ENCODE data around the gene SLC9A2. TPM values are rescaled to one million over a fixed set of nuclear protein-coding genes. Genes with fewer than 3 reads are reported as not detected.

SLC9A2 gene, protein sequence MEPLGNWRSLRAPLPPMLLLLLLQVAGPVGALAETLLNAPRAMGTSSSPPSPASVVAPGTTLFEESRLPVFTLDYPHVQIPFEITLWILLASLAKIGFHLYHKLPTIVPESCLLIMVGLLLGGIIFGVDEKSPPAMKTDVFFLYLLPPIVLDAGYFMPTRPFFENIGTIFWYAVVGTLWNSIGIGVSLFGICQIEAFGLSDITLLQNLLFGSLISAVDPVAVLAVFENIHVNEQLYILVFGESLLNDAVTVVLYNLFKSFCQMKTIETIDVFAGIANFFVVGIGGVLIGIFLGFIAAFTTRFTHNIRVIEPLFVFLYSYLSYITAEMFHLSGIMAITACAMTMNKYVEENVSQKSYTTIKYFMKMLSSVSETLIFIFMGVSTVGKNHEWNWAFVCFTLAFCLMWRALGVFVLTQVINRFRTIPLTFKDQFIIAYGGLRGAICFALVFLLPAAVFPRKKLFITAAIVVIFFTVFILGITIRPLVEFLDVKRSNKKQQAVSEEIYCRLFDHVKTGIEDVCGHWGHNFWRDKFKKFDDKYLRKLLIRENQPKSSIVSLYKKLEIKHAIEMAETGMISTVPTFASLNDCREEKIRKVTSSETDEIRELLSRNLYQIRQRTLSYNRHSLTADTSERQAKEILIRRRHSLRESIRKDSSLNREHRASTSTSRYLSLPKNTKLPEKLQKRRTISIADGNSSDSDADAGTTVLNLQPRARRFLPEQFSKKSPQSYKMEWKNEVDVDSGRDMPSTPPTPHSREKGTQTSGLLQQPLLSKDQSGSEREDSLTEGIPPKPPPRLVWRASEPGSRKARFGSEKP
- total RNA-seq (not detected), polyA plus RNA-seq (not detected)

DNA sequence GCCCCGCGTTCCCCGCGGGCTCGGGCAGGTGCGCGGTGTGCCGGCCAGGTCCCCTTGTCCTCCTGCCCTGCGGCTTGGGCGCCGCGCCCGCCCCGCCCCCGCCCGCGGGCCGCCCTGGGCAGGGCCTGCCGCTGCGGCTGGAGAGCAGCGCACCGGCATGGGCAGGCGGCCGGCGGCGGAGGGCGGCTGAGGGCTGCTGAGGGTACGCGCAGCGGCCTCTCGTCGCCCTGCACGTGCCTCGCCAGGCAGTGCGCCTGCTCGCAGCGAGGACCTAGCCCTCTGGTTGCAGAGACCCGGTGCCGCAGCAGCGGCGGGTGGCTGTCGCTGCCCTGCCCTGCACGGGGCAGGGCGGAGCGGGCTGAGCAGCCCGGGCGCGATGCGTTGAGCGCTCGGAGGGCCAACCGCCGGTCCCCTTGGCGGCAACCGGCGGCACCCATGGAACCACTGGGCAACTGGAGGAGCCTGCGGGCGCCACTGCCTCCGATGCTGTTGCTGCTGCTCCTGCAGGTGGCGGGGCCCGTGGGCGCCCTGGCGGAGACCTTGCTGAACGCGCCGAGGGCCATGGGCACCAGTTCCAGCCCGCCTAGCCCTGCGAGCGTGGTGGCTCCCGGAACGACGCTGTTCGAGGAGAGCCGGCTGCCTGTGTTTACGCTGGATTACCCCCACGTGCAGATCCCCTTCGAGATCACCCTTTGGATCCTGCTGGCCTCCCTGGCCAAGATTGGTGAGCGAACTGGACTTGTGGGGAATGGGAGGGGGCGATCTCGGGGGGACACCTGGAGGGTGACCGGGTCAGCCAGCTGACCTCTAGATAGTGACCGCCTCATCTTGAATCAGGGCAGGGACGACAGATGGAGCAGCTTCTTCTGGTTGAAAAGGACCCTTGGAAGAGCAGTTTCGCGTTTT lies at the start of gene SLC9A2:
SLC9A2 (plus strand) TSS at position 140 of the 906 bp plus-strand sequence; CDS start at position 436, 296 bp downstream.
- H3K4me1 Mint-ChIP-seq: peaks cover 0 to 13% (median 6%) of the 10 kb centered on the region in 4 donors
- H3K9me3 Mint-ChIP-seq: peaks cover 0 to 3% (median 0%) of the 10 kb centered on the region in 7 donors
- H3K27me3 Mint-ChIP-seq: peaks cover 70% of the 10 kb centered on the region
- no peak within 1 kb of the TSS for H3K27ac Mint-ChIP-seq
- Histone ChIP-seq H3K4me3 (ENCODE audit: low read depth, low read length) (no peak within 1 kb of the TSS), H3K9me3 (ENCODE audit: control insufficient read depth in 2 of 2, low read length in 2 of 2) (no peaks in the 10 kb centered on the region), H3K36me3 (ENCODE audit: control insufficient read depth, insufficient read depth, low read length) (no peaks in the 10 kb centered on the region), H3K4me1 (ENCODE audit: control insufficient read depth, insufficient read depth, low read length, poor library complexity, severe bottlenecking) (peaks cover 3% of the 10 kb centered on the region), H3K27ac (ENCODE audit: insufficient read depth, low read length, poor library complexity, severe bottlenecking) (no peak within 1 kb of the TSS), H3K27me3 (ENCODE audit: control insufficient read depth, insufficient read depth, low read length) (peaks cover 24% of the 10 kb centered on the region)
- H3K36me3 Mint-ChIP-seq: no peaks in the 10 kb centered on the region
- H3K4me3 Mint-ChIP-seq: peak within 1 kb of the TSS in 2 of 4 donors; percentile 62 to 67
- DNase-seq: peak in 1 of 3 donors; percentile 7
- ATAC-seq (ENCODE audit: low read depth in 2 of 2): no peak

DNA sequence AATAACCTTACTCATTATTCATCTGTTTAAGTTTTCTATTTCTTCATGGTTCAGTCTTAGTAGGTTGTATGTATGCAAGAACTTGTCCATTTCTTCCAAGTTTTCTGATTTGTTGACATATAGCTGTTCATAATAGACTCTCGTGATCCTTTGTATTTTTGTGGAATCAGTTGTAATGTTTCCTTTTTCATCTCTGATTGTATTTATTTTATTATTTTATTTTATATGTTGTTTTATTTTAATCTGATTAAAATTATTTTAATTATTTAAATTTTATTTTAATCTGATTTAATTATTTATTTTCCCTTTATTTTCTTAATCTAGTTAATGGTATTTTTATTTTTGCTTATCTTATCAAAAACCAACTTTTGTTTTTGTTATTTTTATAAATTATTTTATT lies 43.5 kb upstream of the SLC9A2 start:
- Histone ChIP-seq H3K27ac (ENCODE audit: insufficient read depth, low read length, poor library complexity, severe bottlenecking) (no peak overlapping the region), H3K4me1 (ENCODE audit: control insufficient read depth, insufficient read depth, low read length, poor library complexity, severe bottlenecking) (no peaks in the 10 kb centered on the region), H3K36me3 (ENCODE audit: control insufficient read depth, insufficient read depth, low read length) (no peaks in the 10 kb centered on the region), H3K9me3 (ENCODE audit: control insufficient read depth in 2 of 2, low read length in 2 of 2) (peaks cover 0 to 2% of the 10 kb centered on the region in 2 experiments), H3K27me3 (ENCODE audit: control insufficient read depth, insufficient read depth, low read length) (no peaks in the 10 kb centered on the region), H3K4me3 (ENCODE audit: low read depth, low read length) (no peak overlapping the region)
- ATAC-seq (ENCODE audit: low read depth in 2 of 2) (no peak), DNase-seq (no peak)
- Mint-ChIP-seq H3K27ac (no peak overlapping the region), H3K27me3 (peaks cover 17% of the 10 kb centered on the region), H3K9me3 (peaks cover 2 to 22% (median 9%) of the 10 kb centered on the region in 7 donors), H3K36me3 (no peaks in the 10 kb centered on the region), H3K4me3 (no peak overlapping the region), H3K4me1 (no peaks in the 10 kb centered on the region)

DNA sequence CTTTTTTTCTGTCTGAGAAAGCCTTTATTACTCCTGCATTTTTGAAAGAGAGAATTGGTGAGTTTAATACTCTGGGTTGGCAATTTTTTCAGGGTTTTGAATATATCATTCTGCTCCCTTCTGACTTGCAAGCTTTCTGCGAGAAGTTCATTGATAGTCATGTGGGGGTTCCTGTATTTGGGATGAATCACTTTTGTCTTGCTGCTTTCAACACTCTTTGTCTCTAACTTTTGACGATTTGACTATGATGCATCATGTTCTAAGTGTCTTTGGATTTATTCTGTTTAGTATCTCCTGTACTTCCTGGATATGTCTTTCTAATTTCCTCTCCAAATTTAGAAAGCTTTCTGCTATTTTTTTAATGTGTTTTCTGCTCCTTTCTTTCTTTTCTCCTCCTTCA lies 41.0 kb upstream of the SLC9A2 start:
- ATAC-seq (ENCODE audit: low read depth in 2 of 2): no peak
- Histone ChIP-seq H3K36me3 (ENCODE audit: control insufficient read depth, insufficient read depth, low read length) (no peaks in the 10 kb centered on the region), H3K9me3 (ENCODE audit: control insufficient read depth in 2 of 2, low read length in 2 of 2) (no peaks in the 10 kb centered on the region), H3K4me3 (ENCODE audit: low read depth, low read length) (no peak overlapping the region), H3K4me1 (ENCODE audit: control insufficient read depth, insufficient read depth, low read length, poor library complexity, severe bottlenecking) (no peaks in the 10 kb centered on the region), H3K27me3 (ENCODE audit: control insufficient read depth, insufficient read depth, low read length) (no peaks in the 10 kb centered on the region), H3K27ac (ENCODE audit: insufficient read depth, low read length, poor library complexity, severe bottlenecking) (no peak overlapping the region)
- peaks cover 2 to 20% (median 6%) of the 10 kb centered on the region in 7 donors for H3K9me3 Mint-ChIP-seq
- no peaks in the 10 kb centered on the region for H3K36me3 Mint-ChIP-seq
- peaks cover 19% of the 10 kb centered on the region for H3K27me3 Mint-ChIP-seq
- H3K4me1 Mint-ChIP-seq: peaks cover 0 to 5% (median 0%) of the 10 kb centered on the region in 4 donors
- H3K4me3 Mint-ChIP-seq: no peak overlapping the region
- H3K27ac Mint-ChIP-seq: no peak overlapping the region
- no peak for DNase-seq

DNA sequence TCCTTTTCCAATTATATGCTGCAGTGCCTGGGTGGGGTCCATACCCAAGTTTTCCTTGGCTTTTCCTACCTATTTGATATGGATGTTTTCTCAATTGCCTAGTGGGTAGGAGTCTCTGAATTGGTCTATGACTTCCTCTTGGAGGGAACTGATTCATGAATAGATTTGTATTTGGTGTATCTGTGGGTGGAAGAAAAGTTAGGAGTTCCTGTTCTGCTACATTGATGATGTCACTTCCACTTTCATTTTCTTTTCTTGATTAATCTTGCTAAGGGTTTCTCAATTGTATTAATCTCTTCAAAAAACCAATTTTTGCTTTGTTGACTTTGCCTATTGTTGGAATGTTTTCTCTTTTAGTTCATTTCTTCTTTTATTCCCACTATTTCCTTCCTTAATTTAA lies 37.4 kb upstream of the SLC9A2 start:
- H3K27me3 Mint-ChIP-seq: peaks cover 26% of the 10 kb centered on the region
- no peaks in the 10 kb centered on the region for H3K36me3 Mint-ChIP-seq
- no peak overlapping the region for H3K27ac ChIP-seq (ENCODE audit: insufficient read depth, low read length, poor library complexity, severe bottlenecking)
- no peak overlapping the region for H3K4me3 ChIP-seq (ENCODE audit: low read depth, low read length)
- no peak overlapping the region for H3K27ac Mint-ChIP-seq
- peaks cover 1 to 12% (median 6%) of the 10 kb centered on the region in 7 donors for H3K9me3 Mint-ChIP-seq
- peaks cover 0 to 9% (median 0%) of the 10 kb centered on the region in 4 donors for H3K4me1 Mint-ChIP-seq
- ATAC-seq (ENCODE audit: low read depth in 2 of 2) (no peak), DNase-seq (peak in 1 of 3 donors; percentile 13)
- H3K9me3 ChIP-seq (ENCODE audit: control insufficient read depth in 2 of 2, low read length in 2 of 2): no peaks in the 10 kb centered on the region
- peaks cover 3% of the 10 kb centered on the region for H3K27me3 ChIP-seq (ENCODE audit: control insufficient read depth, insufficient read depth, low read length)
- no peaks in the 10 kb centered on the region for H3K4me1 ChIP-seq (ENCODE audit: control insufficient read depth, insufficient read depth, low read length, poor library complexity, severe bottlenecking)
- H3K36me3 ChIP-seq (ENCODE audit: control insufficient read depth, insufficient read depth, low read length): no peaks in the 10 kb centered on the region
- H3K4me3 Mint-ChIP-seq: peak overlapping the region in 1 of 4 donors; percentile 33

DNA sequence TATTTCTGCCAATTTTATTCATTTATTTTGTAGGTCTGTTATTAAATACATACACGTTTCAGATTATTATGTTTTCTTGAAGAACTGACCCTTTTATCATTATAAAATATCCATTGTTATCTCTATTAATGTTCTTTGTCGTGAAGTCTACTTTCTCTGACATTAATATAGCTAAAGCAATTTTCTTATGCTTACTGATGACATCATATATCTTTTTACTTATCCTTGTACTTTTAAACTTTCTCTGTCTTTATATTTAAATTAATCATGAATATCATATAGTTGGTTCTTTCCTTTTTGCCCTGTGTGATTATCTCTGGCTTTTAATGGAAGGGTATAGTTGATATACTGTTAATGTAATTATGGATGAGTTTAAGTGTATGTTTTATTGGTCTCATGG lies 36.5 kb upstream of the SLC9A2 start:
- H3K36me3 Mint-ChIP-seq: no peaks in the 10 kb centered on the region
- no peak overlapping the region for H3K27ac Mint-ChIP-seq
- Histone ChIP-seq H3K27ac (ENCODE audit: insufficient read depth, low read length, poor library complexity, severe bottlenecking) (no peak overlapping the region), H3K4me3 (ENCODE audit: low read depth, low read length) (no peak overlapping the region), H3K9me3 (ENCODE audit: control insufficient read depth in 2 of 2, low read length in 2 of 2) (no peaks in the 10 kb centered on the region), H3K4me1 (ENCODE audit: control insufficient read depth, insufficient read depth, low read length, poor library complexity, severe bottlenecking) (no peaks in the 10 kb centered on the region), H3K27me3 (ENCODE audit: control insufficient read depth, insufficient read depth, low read length) (peaks cover 3% of the 10 kb centered on the region), H3K36me3 (ENCODE audit: control insufficient read depth, insufficient read depth, low read length) (no peaks in the 10 kb centered on the region)
- ATAC-seq (ENCODE audit: low read depth in 2 of 2) (no peak), DNase-seq (no peak)
- peaks cover 0 to 9% (median 0%) of the 10 kb centered on the region in 4 donors for H3K4me1 Mint-ChIP-seq
- no peak overlapping the region for H3K4me3 Mint-ChIP-seq
- H3K9me3 Mint-ChIP-seq: peaks cover 0 to 11% (median 5%) of the 10 kb centered on the region in 7 donors
- H3K27me3 Mint-ChIP-seq: peaks cover 26% of the 10 kb centered on the region

DNA sequence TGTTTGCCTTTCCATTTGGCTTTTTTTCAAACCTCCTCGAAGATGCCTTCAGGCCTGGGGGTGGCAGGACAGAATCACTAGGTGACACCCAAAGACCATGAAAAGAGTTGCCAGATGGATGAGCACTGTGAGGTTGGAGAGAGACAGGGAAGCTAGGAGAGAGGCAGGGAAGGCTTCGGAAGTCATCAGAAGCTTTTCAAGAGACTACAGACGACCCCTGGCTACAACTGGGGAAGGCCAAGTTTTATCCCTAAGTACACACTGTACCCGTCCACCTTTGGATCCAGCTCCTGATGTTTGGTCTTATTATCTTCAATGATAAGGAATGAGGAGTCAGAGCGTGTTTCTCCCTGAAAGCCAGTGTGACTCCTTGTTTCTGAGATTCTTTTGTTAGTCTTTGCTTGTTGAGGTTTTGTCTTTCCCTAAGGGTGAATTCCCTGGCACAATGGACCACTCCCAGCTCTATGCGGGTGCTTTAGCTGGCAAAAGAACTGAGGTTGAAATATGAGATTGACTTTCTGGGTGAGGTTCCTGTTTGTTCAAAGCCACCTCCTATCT lies 33.4 kb upstream of the SLC9A2 start:
- no peak for ATAC-seq (ENCODE audit: low read depth in 2 of 2)
- no peak overlapping the region for H3K27ac Mint-ChIP-seq
- H3K27me3 Mint-ChIP-seq: peaks cover 18% of the 10 kb centered on the region
- H3K27me3 ChIP-seq (ENCODE audit: control insufficient read depth, insufficient read depth, low read length): peaks cover 7% of the 10 kb centered on the region
- DNase-seq: no peak
- H3K27ac ChIP-seq (ENCODE audit: insufficient read depth, low read length, poor library complexity, severe bottlenecking): no peak overlapping the region
- H3K36me3 Mint-ChIP-seq: no peaks in the 10 kb centered on the region
- H3K4me3 Mint-ChIP-seq: no peak overlapping the region
- H3K4me1 Mint-ChIP-seq: peaks cover 0 to 9% (median 0%) of the 10 kb centered on the region in 4 donors
- H3K4me3 ChIP-seq (ENCODE audit: low read depth, low read length): no peak overlapping the region
- no peaks in the 10 kb centered on the region for H3K9me3 ChIP-seq (ENCODE audit: control insufficient read depth in 2 of 2, low read length in 2 of 2)
- H3K9me3 Mint-ChIP-seq: peaks cover 0 to 8% (median 1%) of the 10 kb centered on the region in 7 donors
- no peaks in the 10 kb centered on the region for H3K4me1 ChIP-seq (ENCODE audit: control insufficient read depth, insufficient read depth, low read length, poor library complexity, severe bottlenecking)
- H3K36me3 ChIP-seq (ENCODE audit: control insufficient read depth, insufficient read depth, low read length): no peaks in the 10 kb centered on the region

All from CD4-positive, CD25-positive, alpha-beta regulatory T cell (primary cell).